Measurements from ENCODE around the gene NELFCD.

NELFCD gene

GRCh38 chr20:59020938-59021551 lies 40.0 kb downstream of the NELFCD start:
- peak overlapping the region in 1 of 2 experiments; percentile 71 for H3K27ac ChIP-seq (ENCODE audit: insufficient read depth in 1 of 2, low read depth in 1 of 2, low read length in 2 of 2, poor library complexity in 1 of 2, severe bottlenecking in 2 of 2)
- peak; percentile 56 to 78 (median 62) for DNase-seq
- H3K36me3 ChIP-seq (ENCODE audit: control insufficient read depth in 4 of 4, insufficient read depth in 4 of 4, low read length in 3 of 4) = peaks cover 9 to 33% (median 30%) of the 10 kb centered on the region in 4 experiments
- H3K4me1 ChIP-seq (ENCODE audit: control extremely low read depth in 1 of 4, control insufficient read depth in 4 of 4, insufficient read depth in 4 of 4, low read length in 3 of 4) = peaks cover 9 to 42% (median 32%) of the 10 kb centered on the region in 4 experiments
- CTCF ChIA-PET = interaction anchor here (0.7 kb wide), 1 partner anchor 54 kb away, joined by 3 read pairs; no protein-coding TSS in a partner anchor
- POLR2A ChIA-PET = no interaction called here
- H3K9me3 ChIP-seq (ENCODE audit: control extremely low read depth in 1 of 5, control insufficient read depth in 4 of 5, insufficient read depth in 2 of 5, low read depth in 1 of 5, low read length in 4 of 5) = no peaks in the 10 kb centered on the region
- WGBS (ENCODE audit: insufficient coverage) = no CpG with 5 or more reads among the region's 5 CpGs
- H3K4me3 ChIP-seq (ENCODE audit: control insufficient read depth in 1 of 7, extremely low read depth in 1 of 7, insufficient read depth in 4 of 7, low read depth in 2 of 7, low read length in 6 of 7) = peak overlapping the region in 1 of 7 experiments; percentile 39
- H3K27me3 ChIP-seq (replicated peaks in 2 of 5; ENCODE audit: control insufficient read depth in 4 of 5, insufficient read depth in 5 of 5, low read length in 4 of 5) = no peaks in the 10 kb centered on the region

DNA sequence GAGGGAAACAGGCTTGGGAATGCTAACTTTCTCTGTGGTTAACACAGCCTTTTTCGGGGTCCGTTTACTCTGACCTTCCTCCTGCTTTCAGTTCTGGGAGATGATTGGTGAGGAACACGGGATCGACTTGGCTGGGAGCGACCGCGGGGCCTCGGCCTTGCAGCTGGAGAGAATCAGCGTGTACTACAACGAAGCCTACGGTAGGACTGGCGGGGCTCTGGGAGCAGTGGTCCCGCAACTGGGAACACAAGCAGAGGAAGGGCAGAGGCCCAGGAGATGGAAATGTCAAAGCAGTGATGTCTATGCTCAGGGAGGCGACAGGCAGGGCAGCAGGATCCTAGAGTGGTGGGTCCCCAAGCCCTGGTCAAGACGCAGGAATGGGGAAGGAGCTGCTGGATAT lies 41.7 kb downstream of the NELFCD start:
- Histone ChIP-seq H3K9me3 (ENCODE audit: control extremely low read depth in 1 of 5, control insufficient read depth in 4 of 5, insufficient read depth in 2 of 5, low read depth in 1 of 5, low read length in 4 of 5) (no peaks in the 10 kb centered on the region), H3K27me3 (replicated peaks in 2 of 5; ENCODE audit: control insufficient read depth in 4 of 5, insufficient read depth in 5 of 5, low read length in 4 of 5) (no peaks in the 10 kb centered on the region), H3K27ac (ENCODE audit: insufficient read depth in 1 of 2, low read depth in 1 of 2, low read length in 2 of 2, poor library complexity in 1 of 2, severe bottlenecking in 2 of 2) (no peak overlapping the region), H3K4me1 (ENCODE audit: control extremely low read depth in 1 of 4, control insufficient read depth in 4 of 4, insufficient read depth in 4 of 4, low read length in 3 of 4) (peaks cover 0 to 25% (median 15%) of the 10 kb centered on the region in 4 experiments), H3K4me3 (ENCODE audit: control insufficient read depth in 1 of 7, extremely low read depth in 1 of 7, insufficient read depth in 4 of 7, low read depth in 2 of 7, low read length in 6 of 7) (no peak overlapping the region), H3K36me3 (ENCODE audit: control insufficient read depth in 4 of 4, insufficient read depth in 4 of 4, low read length in 3 of 4) (peaks cover 10 to 48% (median 35%) of the 10 kb centered on the region in 4 experiments)
- ChIA-PET CTCF (interaction anchor here (0.6 kb wide), 1 partner anchor 55 kb away, joined by 4 read pairs; no protein-coding TSS in a partner anchor), POLR2A (no interaction called here)
- WGBS (ENCODE audit: insufficient coverage) = 97% methylated on average over 15 of the region's 15 CpGs
- DNase-seq = no peak

- no peak overlapping the region for H3K27ac ChIP-seq (ENCODE audit: insufficient read depth in 1 of 2, low read depth in 1 of 2, low read length in 2 of 2, poor library complexity in 1 of 2, severe bottlenecking in 2 of 2)
- H3K27me3 ChIP-seq (replicated peaks in 2 of 5; ENCODE audit: control insufficient read depth in 4 of 5, insufficient read depth in 5 of 5, low read length in 4 of 5) = no peaks in the 10 kb centered on the region
- ChIA-PET POLR2A (no interaction called here), CTCF (no interaction called here)
- peaks cover 11 to 57% (median 40%) of the 10 kb centered on the region in 4 experiments for H3K36me3 ChIP-seq (ENCODE audit: control insufficient read depth in 4 of 4, insufficient read depth in 4 of 4, low read length in 3 of 4)
- peaks cover under 1 to 17% (median 9%) of the 10 kb centered on the region in 4 experiments for H3K4me1 ChIP-seq (ENCODE audit: control extremely low read depth in 1 of 4, control insufficient read depth in 4 of 4, insufficient read depth in 4 of 4, low read length in 3 of 4)
- H3K4me3 ChIP-seq (ENCODE audit: control insufficient read depth in 1 of 7, extremely low read depth in 1 of 7, insufficient read depth in 4 of 7, low read depth in 2 of 7, low read length in 6 of 7) = no peak overlapping the region
- 97% methylated on average over 13 of the region's 13 CpGs for WGBS (ENCODE audit: insufficient coverage)
- H3K9me3 ChIP-seq (ENCODE audit: control extremely low read depth in 1 of 5, control insufficient read depth in 4 of 5, insufficient read depth in 2 of 5, low read depth in 1 of 5, low read length in 4 of 5) = no peaks in the 10 kb centered on the region
- DNase-seq = no peak
These were observed 42.6 kb downstream of the NELFCD start for GRCh38 chr20:59023616-59024015.

- CTCF ChIA-PET = no interaction called here
- POLR2A ChIA-PET = interaction anchor here (0.6 kb wide), 1 partner anchor 27 kb away, joined by 8 read pairs; no protein-coding TSS in a partner anchor
- no peak overlapping the region for H3K27ac ChIP-seq (ENCODE audit: insufficient read depth in 1 of 2, low read depth in 1 of 2, low read length in 2 of 2, poor library complexity in 1 of 2, severe bottlenecking in 2 of 2)
- H3K36me3 ChIP-seq (ENCODE audit: control insufficient read depth in 4 of 4, insufficient read depth in 4 of 4, low read length in 3 of 4) = peaks cover 15 to 62% (median 42%) of the 10 kb centered on the region in 4 experiments
- H3K9me3 ChIP-seq (ENCODE audit: control extremely low read depth in 1 of 5, control insufficient read depth in 4 of 5, insufficient read depth in 2 of 5, low read depth in 1 of 5, low read length in 4 of 5) = no peaks in the 10 kb centered on the region
- H3K27me3 ChIP-seq (replicated peaks in 2 of 5; ENCODE audit: control insufficient read depth in 4 of 5, insufficient read depth in 5 of 5, low read length in 4 of 5) = no peaks in the 10 kb centered on the region
- WGBS (ENCODE audit: insufficient coverage) = 98% methylated on average over 23 of the region's 24 CpGs
- DNase-seq = no peak
- H3K4me3 ChIP-seq (ENCODE audit: control insufficient read depth in 1 of 7, extremely low read depth in 1 of 7, insufficient read depth in 4 of 7, low read depth in 2 of 7, low read length in 6 of 7) = no peak overlapping the region
- peaks cover 2 to 17% (median 8%) of the 10 kb centered on the region in 4 experiments for H3K4me1 ChIP-seq (ENCODE audit: control extremely low read depth in 1 of 4, control insufficient read depth in 4 of 4, insufficient read depth in 4 of 4, low read length in 3 of 4)
These were observed 43.1 kb downstream of the NELFCD start for GRCh38 chr20:59024111-59024530.

GRCh38 chr20:59025086-59025485 lies 44.0 kb downstream of the NELFCD start:
- Histone ChIP-seq H3K36me3 (ENCODE audit: control insufficient read depth in 4 of 4, insufficient read depth in 4 of 4, low read length in 3 of 4) (peaks cover 15 to 71% (median 49%) of the 10 kb centered on the region in 4 experiments), H3K27me3 (replicated peaks in 2 of 5; ENCODE audit: control insufficient read depth in 4 of 5, insufficient read depth in 5 of 5, low read length in 4 of 5) (no peaks in the 10 kb centered on the region)
- CTCF ChIA-PET = interaction anchor here (1.0 kb wide), 1 partner anchor 11 kb away, joined by 3 read pairs; no protein-coding TSS in a partner anchor

GRCh38 chr20:59025511-59025910 lies 44.5 kb downstream of the NELFCD start:
- Histone ChIP-seq H3K36me3 (ENCODE audit: control insufficient read depth in 4 of 4, insufficient read depth in 4 of 4, low read length in 3 of 4) (peaks cover 15 to 73% (median 50%) of the 10 kb centered on the region in 4 experiments), H3K4me1 (ENCODE audit: control extremely low read depth in 1 of 4, control insufficient read depth in 4 of 4, insufficient read depth in 4 of 4, low read length in 3 of 4) (peaks cover 0 to 19% (median 12%) of the 10 kb centered on the region in 4 experiments), H3K9me3 (ENCODE audit: control extremely low read depth in 1 of 5, control insufficient read depth in 4 of 5, insufficient read depth in 2 of 5, low read depth in 1 of 5, low read length in 4 of 5) (no peaks in the 10 kb centered on the region), H3K27ac (ENCODE audit: insufficient read depth in 1 of 2, low read depth in 1 of 2, low read length in 2 of 2, poor library complexity in 1 of 2, severe bottlenecking in 2 of 2) (no peak overlapping the region), H3K27me3 (replicated peaks in 2 of 5; ENCODE audit: control insufficient read depth in 4 of 5, insufficient read depth in 5 of 5, low read length in 4 of 5) (no peaks in the 10 kb centered on the region), H3K4me3 (ENCODE audit: control insufficient read depth in 1 of 7, extremely low read depth in 1 of 7, insufficient read depth in 4 of 7, low read depth in 2 of 7, low read length in 6 of 7) (no peak overlapping the region)
- DNase-seq = no peak
- 92% methylated on average over 4 of the region's 4 CpGs for WGBS (ENCODE audit: insufficient coverage)
- POLR2A ChIA-PET = no interaction called here
- CTCF ChIA-PET = interaction anchor here (1.0 kb wide), 1 partner anchor 11 kb away, joined by 3 read pairs; no protein-coding TSS in a partner anchor

More at GRCh38 chr20:59025086-59025485, 44.0 kb downstream of the NELFCD start:
- no peak overlapping the region for H3K27ac ChIP-seq (ENCODE audit: insufficient read depth in 1 of 2, low read depth in 1 of 2, low read length in 2 of 2, poor library complexity in 1 of 2, severe bottlenecking in 2 of 2)
- H3K9me3 ChIP-seq (ENCODE audit: control extremely low read depth in 1 of 5, control insufficient read depth in 4 of 5, insufficient read depth in 2 of 5, low read depth in 1 of 5, low read length in 4 of 5) = no peaks in the 10 kb centered on the region
- POLR2A ChIA-PET = no interaction called here
- DNase-seq = no peak
- 100% methylated on average over 2 of the region's 2 CpGs for WGBS (ENCODE audit: insufficient coverage)
- H3K4me1 ChIP-seq (ENCODE audit: control extremely low read depth in 1 of 4, control insufficient read depth in 4 of 4, insufficient read depth in 4 of 4, low read length in 3 of 4) = peaks cover 0 to 16% (median 9%) of the 10 kb centered on the region in 4 experiments
- H3K4me3 ChIP-seq (ENCODE audit: control insufficient read depth in 1 of 7, extremely low read depth in 1 of 7, insufficient read depth in 4 of 7, low read depth in 2 of 7, low read length in 6 of 7) = no peak overlapping the region

All from common myeloid progenitor, CD34-positive (primary cell).